Measurements from ENCODE around the gene RBBP8NL.

DNA sequence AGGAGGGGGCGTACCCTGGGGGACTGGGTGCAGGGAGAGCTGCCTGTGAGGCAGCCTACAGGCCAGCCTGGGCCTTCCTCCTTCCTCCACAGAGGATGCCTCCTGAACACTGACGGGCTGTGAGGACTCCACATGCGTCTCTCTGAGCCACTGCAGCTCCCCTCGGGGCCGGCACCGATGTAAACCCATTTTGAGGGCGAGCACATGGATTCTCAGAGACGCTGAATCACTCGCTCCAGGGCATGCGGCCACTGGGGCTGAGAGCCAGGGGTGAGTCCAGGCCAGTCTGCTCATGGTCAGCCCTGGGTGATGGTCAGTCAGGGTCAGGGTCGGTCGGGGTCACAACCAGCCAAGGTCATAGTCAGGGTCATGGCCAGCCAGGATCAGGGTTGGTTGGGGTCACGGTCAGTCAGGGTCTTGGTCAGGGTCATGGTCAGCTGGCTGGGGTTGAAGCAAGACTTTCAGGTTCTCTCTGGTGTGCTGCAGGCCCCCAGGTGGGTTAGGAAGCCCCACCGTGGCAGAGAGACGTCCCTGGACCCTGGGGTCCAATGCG, 14.7 kb upstream of the RBBP8NL start:
- no peak for TF ChIP-seq EZH2phosphoT487 (conservative IDR thresholded peaks at IDR 0.05; ENCODE audit: low read length)
- TF ChIP-seq, protein P1, sequence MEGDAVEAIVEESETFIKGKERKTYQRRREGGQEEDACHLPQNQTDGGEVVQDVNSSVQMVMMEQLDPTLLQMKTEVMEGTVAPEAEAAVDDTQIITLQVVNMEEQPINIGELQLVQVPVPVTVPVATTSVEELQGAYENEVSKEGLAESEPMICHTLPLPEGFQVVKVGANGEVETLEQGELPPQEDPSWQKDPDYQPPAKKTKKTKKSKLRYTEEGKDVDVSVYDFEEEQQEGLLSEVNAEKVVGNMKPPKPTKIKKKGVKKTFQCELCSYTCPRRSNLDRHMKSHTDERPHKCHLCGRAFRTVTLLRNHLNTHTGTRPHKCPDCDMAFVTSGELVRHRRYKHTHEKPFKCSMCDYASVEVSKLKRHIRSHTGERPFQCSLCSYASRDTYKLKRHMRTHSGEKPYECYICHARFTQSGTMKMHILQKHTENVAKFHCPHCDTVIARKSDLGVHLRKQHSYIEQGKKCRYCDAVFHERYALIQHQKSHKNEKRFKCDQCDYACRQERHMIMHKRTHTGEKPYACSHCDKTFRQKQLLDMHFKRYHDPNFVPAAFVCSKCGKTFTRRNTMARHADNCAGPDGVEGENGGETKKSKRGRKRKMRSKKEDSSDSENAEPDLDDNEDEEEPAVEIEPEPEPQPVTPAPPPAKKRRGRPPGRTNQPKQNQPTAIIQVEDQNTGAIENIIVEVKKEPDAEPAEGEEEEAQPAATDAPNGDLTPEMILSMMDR (IDR thresholded peaks at IDR 0.05; ENCODE audit: insufficient read depth, low read length, poor library complexity, severe bottlenecking): no peak
